Stimulated activated CD8-positive, alpha-beta memory T cell treated with anti-CD3 and anti-CD28 coated beads, Interleukin-15, amount 100 ng/mL, for 4 hours (primary cell): ENCODE data around the gene TMPRSS15.

Source experiments
- DNase-seq, 2 donors: peaks; one replicate each; pipeline ENCODE4 v3.0.0-alpha.2; 2020; ENCODE audit warnings: low read depth in 2 of 2

The TMPRSS15 gene

GRCh38 chr21:18349468-18349867 lies 54.1 kb downstream of the TMPRSS15 start:
- no peak for DNase-seq

- DNase-seq: no peak
Observed at GRCh38 chr21:18340387-18340942, 63.1 kb downstream of the TMPRSS15 start.

GRCh38 chr21:18335651-18336236 lies 67.8 kb downstream of the TMPRSS15 start:
- DNase-seq: no peak

- DNase-seq: no peak
Observed at GRCh38 chr21:18334066-18334465, 69.5 kb downstream of the TMPRSS15 start.

GRCh38 chr21:18318156-18318555 lies 85.4 kb downstream of the TMPRSS15 start:
- DNase-seq: no peak

- DNase-seq: no peak
Observed at GRCh38 chr21:18298228-18298627, 105.4 kb downstream of the TMPRSS15 start.

- no peak for DNase-seq
Observed at GRCh38 chr21:18294100-18294499, 109.5 kb downstream of the TMPRSS15 start.

GRCh38 chr21:18289876-18290275 lies 113.7 kb downstream of the TMPRSS15 start:
- DNase-seq: no peak

- DNase-seq: no peak
Observed at GRCh38 chr21:18285379-18285778, 118.2 kb downstream of the TMPRSS15 start.

GRCh38 chr21:18275781-18276180 lies 127.8 kb downstream of the TMPRSS15 start:
- no peak for DNase-seq

- DNase-seq: no peak
Observed at GRCh38 chr21:18274370-18274769, 129.2 kb downstream of the TMPRSS15 start.

GRCh38 chr21:18273400-18273799 lies 130.2 kb downstream of the TMPRSS15 start:
- DNase-seq: no peak

GRCh38 chr21:18269856-18270255 lies 133.7 kb downstream of the TMPRSS15 start:
- DNase-seq: no peak

GRCh38 chr21:18268906-18269305 lies 134.7 kb downstream of the TMPRSS15 start:
- DNase-seq: no peak

- no peak for DNase-seq
Observed at GRCh38 chr21:18267496-18267895, 136.1 kb downstream of the TMPRSS15 start.

GRCh38 chr21:18265944-18266343 lies 137.6 kb downstream of the TMPRSS15 start:
- DNase-seq: no peak

GRCh38 chr21:18253799-18254198 lies 149.8 kb downstream of the TMPRSS15 start:
- no peak for DNase-seq

- no peak for DNase-seq
Observed at GRCh38 chr21:18253221-18253620, 150.4 kb downstream of the TMPRSS15 start.

GRCh38 chr21:18252680-18253079 lies 150.9 kb downstream of the TMPRSS15 start:
- no peak for DNase-seq

- DNase-seq: no peak
Observed at GRCh38 chr21:18252256-18252655, 151.3 kb downstream of the TMPRSS15 start.

- no peak for DNase-seq
Observed at GRCh38 chr21:18251065-18251464, 152.5 kb downstream of the TMPRSS15 start.

- no peak for DNase-seq
Observed at GRCh38 chr21:18249672-18250071, 153.9 kb downstream of the TMPRSS15 start.

- DNase-seq: no peak
Observed at GRCh38 chr21:18248171-18248570, 155.4 kb downstream of the TMPRSS15 start.

GRCh38 chr21:18245464-18245967 lies 158.1 kb downstream of the TMPRSS15 start:
- DNase-seq: no peak
